GM18907 (cell line): Measurements from ENCODE around the gene CNGB1.
"Not testable (repeated sequence)": the region's sequence is repeated elsewhere in the genome, so short reads cannot be mapped to it uniquely, and the experiment has no call there.

Experiments used
- ATAC-seq: cut with Tn5 transposase; IDR thresholded peaks from one replicate; pipeline ENCODE4 v1.9.1; 2021; ENCODE audit warnings: mild to moderate bottlenecking, moderate library complexity; ENCODE audit not compliant: unreplicated experiment

CNGB1 gene

DNA sequence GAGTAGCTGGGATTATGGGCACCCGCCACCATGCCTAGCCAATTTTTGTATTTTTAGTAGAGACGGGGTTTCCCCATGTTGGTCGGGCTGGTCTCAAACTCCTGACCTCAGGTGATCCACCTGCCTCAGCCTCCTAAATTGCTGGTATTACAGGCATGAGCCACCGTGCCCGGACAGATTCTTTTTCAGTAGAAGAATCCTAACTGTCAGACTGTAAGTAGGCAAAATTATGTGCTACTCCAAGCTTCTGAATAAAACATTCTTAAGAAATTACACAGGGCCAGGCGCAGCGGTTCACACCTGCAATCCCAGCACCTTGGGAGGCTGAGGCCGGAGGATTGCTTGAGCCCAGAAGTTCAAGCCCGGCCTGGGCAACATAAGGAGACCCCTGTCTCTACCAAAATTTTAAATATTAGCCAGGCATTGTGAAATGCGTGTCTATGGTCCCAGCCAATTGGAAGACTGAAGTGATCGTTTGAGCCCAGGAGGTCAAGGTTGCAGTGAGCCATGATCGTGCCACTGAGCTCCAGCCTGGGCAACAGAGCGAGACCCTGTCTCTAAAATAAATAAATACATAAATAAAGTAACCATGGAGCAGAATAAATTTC lies 101.9 kb downstream of the CNGB1 start:
- no peak for ATAC-seq

DNA sequence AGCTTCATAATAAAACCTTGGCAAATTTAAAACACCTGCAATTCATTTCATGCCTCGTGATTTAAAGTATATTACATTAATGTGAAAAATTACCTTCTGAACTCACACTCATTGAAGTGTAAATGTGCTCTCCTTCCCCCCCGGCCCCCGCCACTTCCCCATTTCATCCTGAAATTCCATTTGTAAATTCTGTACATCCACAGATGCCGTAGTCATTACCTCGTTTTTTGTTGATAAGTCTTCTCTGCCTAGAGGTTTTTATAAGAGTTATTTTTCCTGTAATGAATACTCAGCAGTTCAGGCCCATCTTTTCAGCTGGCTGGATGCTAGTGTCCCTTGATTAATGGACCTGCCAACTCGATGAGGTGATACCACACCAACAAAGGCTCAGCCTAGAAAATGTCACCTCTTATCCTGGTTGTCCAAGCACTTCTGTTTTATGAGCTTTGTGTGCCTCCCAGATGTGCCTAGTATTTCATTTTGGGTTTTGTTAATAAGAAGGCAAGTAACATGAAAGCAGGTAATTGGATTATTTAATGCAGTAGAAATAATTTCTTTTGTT lies 103.8 kb downstream of the CNGB1 start:
- ATAC-seq = no peak

DNA sequence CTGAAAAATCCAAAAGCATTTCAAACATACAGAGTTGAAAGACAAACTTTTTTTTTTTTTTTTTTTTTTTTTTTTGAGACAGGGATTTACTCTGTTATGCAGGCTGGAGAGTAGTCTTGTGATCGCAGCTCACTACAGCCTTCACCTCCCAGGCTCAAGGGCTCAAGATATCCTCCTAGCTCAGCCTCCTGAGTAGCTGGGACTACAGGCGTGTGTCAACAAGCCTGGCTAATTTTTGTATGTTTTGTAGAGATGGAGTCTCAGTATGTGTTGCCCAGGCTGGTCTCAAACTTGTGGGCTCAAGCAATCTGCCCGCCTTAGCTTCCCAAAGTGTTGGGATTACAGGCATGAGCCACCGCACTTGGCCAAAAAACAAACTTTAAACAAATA lies 104.4 kb downstream of the CNGB1 start:
- ATAC-seq = no peak

DNA sequence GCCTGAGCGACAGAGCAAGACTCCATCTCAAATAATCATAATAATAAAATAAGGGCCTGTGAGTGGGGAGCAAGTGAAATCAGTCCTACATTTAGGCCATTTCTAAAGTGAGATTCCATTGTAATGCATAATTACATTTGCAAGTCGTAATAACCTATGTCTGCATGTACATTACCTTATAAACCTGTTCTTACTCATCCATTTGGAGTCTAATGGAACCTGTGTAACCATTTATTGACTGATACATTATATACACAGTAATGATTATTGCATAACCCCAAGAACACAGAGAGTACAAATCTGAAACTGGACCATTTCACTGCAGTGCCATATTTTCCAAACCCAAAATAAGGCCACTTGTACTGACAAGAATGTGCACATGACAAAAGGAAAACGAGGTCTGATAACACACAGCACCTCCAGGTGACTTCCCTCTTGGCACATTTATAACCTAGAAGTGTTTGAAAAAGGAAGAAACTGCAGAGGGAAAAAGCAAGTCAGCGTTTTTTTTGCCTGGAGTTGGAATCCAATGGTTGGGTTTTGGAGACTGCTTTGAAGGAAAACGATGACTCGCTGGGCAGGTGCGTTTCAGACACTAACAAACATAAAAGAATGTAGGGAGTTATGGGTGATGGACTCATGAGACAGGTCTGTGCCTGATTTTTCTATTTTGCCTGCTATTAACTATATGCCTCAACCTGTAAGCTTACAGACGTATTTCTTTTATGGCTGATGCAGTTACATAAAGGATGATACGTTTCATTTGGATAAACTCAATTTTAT lies 105.0 kb downstream of the CNGB1 start:
- no peak for ATAC-seq

GRCh38 chr16:57863434-57864160 lies 107.3 kb downstream of the CNGB1 start:
- no peak for ATAC-seq

DNA sequence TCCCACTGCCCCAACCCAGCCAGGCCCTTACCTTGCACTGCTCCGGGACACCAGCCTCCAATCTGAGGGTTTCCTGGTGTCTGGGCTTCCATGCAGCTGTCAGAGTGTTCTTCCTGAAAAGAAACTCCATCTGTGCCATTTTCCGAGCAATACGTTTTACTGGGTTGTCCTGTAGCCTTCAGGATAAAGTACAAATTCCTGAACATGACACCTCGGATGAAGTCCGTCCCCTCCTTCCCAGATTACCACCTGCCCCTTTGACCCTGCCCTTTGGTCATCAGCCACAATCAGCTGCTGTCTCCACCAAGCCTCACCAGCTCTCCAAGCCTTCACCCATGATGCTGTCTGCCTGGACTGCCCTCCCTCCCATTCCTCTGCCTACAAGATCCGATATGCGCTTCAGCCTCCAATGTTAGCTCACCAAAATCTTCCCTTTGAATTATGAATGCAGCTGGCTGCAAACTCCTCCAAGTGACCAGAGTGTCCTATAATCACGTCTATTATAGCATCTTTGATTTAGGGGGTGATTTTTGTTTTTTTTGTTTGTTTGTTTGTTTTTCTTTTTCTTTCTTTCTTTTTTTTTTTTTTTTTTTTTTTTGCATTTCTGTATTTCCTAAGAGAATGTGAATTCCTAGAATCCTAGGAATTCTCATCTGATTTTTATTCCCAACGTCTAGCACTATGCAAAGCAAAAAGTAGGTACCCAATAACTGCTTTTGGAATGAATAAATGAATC lies 108.1 kb downstream of the CNGB1 start:
- no peak for ATAC-seq

DNA sequence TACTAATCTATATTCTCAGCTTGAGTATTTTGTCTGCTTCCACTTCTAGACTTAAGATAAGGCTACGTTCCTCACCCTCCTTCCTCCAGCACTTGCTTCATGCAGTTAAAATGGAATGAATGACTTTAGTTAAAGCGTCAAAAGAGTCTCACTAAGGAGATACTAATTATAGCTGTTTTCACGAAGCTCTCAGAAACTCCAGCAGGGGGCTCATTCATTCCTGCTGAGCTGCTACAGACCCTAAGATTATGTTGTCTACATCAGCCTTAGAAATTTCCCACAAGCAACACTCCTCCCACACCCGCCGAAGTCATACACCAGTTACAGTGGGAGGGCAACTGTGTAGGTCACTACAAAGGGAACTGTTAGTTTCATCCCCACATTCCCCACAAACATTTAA lies 111.6 kb downstream of the CNGB1 start:
- no peak for ATAC-seq

GRCh38 chr16:57858635-57859034 lies 112.3 kb downstream of the CNGB1 start:
- no peak for ATAC-seq

DNA sequence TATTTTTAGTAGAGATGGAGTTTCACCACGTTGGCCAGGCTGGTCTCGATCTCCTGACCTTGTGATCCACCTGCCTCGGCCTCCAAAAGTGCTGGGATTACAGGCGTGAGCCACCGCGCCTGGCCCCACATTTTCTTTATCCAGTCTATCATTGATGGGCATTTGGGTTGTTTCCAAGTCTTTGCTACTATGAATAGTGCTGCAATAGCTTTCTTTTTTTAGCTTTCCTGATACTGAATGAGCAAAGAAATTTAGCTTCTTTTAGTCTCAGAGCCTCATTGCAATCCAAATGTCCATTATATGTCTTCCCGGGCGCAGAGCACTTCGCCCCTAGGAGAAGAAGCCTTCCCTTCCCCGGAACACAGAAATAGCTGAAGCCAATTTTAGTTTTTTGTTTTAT lies 112.9 kb downstream of the CNGB1 start:
- not testable (repeated sequence) for ATAC-seq

GRCh38 chr16:57855188-57855587 lies 115.7 kb downstream of the CNGB1 start:
- no peak for ATAC-seq

DNA sequence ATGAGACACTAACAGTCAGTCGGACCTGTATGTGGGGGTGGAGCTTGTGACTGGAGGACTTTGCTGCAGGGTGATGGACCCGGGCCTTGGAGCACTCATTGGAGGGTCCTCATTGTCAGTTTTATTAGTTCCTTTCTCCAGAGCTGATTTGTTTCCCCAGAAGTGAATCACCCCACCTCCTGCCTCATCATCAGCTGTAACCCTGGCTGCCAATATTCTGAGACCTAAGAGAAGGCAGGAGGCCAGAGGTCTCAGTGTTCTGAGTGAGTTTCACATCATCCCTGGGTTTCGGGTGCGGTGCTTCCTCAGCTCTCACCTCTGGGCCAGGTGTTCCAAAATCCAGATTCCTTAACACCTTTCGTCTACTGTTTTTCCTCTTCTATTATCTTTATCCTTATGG lies 118.7 kb downstream of the CNGB1 start:
- no peak for ATAC-seq

DNA sequence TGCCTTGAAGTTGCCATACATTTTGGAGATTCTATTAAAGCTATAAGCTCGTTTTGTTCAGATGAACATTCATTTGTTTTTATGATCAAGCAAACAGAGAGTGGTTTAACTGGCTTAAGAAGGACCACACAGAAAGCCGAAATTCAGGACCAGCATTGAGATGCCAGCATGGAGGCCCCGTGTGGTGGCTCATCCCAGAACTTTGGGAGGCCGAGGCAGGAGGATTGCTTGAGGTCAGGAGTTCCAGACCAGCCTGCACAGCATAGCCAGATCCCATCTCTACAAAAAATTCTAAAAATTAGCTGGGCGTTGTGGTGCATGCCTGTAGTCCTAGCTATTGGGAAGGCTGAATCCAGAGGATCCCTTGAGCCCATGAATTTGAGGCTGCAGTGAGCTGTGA lies 122.7 kb downstream of the CNGB1 start:
- no peak for ATAC-seq

DNA sequence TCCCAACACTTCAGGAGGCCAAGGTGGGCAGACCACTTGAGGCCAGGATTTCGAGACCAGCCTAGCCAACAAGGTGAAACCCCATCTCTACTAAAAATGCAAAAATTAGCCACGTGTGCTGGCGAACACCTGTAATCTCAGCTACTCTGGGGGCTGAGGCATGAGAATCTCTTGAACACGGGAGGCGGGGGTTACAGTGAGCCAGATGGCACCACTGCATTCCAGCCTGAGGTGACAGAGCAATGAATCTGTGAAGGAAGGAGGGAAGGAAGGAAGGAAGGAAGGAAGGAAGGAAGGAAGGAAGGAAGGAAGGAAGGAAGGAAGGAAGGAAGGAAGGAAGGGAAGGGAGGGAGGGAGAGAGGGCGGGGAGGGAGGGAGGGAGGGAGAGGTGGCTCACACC lies 124.0 kb downstream of the CNGB1 start:
- not testable (repeated sequence) for ATAC-seq

- ATAC-seq = no peak
Observed at GRCh38 chr16:57846078-57846697, 124.7 kb downstream of the CNGB1 start.

DNA sequence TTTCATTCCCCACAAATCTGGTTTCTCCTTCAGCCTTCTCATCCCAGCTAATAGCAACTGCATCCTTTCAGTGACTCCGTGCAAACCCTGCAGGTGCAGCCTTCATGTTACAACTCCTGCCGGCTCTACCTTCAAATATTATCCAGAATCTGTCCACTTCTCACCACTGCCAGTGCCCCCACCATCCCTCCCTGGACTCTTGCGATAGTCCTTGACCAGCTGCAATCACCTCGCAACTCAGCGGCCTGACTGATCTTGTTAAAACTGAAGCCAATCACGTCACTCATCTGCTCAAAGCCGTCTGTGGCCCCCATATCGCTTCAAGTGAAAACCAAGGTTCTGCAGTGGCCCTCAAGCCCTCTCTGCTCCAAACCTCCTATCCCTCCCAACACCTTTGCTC lies 125.8 kb downstream of the CNGB1 start:
- ATAC-seq = no peak

DNA sequence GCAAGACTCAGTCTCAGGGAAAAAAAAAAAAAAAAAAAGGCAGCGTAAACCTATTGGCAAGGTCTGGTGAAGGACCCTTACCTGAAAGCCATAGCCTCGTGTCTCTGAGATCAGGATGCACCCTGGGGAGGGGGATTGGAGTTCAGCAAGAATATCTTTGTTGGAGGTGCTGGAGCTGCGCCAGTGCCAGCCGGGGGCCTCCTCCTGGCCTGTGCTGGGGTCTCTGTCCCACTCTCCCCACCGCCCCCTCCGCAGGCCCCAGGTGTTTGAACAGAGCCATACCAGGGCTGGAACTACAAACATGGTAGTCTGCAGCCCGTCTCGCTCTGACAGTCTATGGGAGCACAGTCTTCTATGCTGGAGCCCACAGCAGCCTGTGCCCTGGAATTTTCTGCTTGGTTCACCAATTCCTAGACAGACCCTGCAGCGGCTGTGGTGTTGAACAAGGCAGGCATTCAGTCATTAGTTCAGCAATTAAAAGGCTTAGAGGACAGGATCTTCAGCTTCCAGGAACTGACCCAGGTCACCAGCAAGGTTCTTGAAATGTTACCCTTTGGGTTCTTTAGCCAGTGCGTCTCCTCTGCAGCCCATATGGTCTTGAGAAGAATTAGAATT lies 126.4 kb downstream of the CNGB1 start:
- no peak for ATAC-seq

GRCh38 chr16:57843400-57843799 lies 127.5 kb downstream of the CNGB1 start:
- no peak for ATAC-seq

GRCh38 chr16:57842601-57843000 lies 128.3 kb downstream of the CNGB1 start:
- ATAC-seq = no peak

GRCh38 chr16:57840833-57841232 lies 130.1 kb downstream of the CNGB1 start:
- no peak for ATAC-seq

GRCh38 chr16:57838161-57838560 lies 132.8 kb downstream of the CNGB1 start:
- no peak for ATAC-seq
